Measurements from ENCODE around the gene SH3GL1.
"Not testable (repeated sequence)": the region's sequence is repeated elsewhere in the genome, so short reads cannot be mapped to it uniquely, and the experiment has no call there.

The SH3GL1 gene

DNA sequence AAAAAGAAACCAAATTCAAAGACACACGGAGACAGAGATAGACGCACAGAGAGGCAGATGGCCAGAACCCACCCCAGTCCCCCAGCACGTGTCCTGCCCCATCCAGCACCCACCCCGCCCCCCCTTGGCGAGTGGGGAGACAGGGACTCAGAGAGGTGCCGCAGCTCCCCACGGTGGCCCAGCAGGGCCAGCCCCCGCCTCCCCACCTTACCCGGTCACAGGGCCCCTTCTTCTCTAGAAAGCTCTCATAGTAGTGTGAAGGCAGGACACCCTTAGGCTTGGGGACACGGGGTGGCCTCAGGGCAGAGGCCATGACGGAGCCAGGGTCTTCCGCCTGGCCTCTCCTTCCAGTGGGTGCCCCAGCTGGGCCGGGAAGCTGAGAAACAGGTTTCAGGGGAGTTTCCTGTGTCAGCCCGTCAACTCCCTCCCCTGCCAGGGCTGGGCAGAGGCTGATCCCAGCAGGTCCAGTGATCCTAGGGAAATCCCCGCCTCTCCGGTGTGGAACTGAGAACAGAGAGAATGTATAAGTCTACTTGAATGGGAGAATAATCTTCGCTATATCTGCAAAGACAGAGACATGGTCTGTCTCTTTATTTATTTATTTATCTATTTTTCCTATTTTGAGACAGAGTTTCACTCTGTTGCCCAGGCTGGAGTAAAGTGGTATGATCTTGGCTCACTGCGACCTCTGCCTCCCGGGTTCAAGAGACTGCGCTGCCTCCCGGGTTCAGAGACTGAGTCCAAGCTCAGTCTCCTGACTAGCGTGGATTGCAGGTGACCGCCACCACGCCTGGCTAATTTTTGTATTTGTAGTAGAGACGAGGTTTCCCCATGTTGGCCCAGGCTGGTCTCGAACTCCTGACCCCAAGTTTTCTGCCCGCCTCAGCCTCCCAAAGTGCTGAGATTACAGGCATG is 61.6 kb downstream of the SH3GL1 start, which contains the start of gene STAP2:
Gene STAP2 (minus strand): TSS at position 387 of the 915 bp plus-strand sequence. CDS start 74 bp downstream, at position 313.
- no peak for DNase-seq

DNA sequence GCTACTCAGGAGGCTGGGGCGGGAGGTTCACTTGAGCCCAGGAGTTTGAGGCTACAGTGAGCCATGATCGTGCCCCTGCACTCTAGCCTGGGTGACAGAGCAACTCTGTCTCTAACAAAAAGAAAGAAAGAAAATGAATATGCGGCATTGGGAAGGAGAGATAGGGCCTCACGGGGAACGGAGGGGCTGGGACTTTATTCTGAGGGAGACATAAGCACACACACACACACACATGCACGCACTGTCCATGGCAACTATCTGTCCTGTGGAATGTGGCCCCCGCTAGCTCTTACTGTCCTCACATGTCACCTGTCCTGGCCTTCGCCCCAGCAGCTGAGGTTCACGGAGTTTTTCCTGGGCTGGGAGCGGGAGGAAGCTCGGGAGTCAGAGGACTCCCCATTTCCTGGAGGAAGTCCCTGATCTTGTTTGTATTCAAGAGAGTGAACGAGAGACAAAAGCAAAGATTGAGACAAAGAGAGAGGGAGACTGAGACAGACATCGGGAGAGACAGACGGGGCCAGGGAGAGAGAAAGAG is 62.4 kb downstream of the SH3GL1 start:
- no peak for DNase-seq

GRCh38 chr19:4334929-4335570 is 65.3 kb downstream of the SH3GL1 start:
- DNase-seq: no peak

DNA sequence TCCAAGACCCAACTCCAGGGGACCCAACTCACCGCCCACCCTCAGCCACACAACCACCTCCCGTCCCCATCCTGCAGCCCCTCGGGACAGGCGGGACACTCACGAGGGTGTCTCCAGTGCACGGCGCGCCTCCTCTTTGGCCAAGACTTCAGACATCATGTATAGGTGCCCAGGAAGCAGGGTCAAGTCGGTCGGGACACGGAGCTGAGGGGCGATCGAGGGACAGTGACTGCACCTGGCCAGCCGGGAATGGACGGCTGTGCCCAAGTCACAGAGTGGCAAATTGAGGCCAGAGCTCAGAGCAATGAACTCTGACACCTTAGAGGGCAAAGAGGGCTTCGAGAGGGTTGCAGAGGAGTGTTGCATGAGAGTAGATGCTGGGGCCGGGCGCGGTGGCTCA is 70.5 kb downstream of the SH3GL1 start:
- DNase-seq: no peak

DNA sequence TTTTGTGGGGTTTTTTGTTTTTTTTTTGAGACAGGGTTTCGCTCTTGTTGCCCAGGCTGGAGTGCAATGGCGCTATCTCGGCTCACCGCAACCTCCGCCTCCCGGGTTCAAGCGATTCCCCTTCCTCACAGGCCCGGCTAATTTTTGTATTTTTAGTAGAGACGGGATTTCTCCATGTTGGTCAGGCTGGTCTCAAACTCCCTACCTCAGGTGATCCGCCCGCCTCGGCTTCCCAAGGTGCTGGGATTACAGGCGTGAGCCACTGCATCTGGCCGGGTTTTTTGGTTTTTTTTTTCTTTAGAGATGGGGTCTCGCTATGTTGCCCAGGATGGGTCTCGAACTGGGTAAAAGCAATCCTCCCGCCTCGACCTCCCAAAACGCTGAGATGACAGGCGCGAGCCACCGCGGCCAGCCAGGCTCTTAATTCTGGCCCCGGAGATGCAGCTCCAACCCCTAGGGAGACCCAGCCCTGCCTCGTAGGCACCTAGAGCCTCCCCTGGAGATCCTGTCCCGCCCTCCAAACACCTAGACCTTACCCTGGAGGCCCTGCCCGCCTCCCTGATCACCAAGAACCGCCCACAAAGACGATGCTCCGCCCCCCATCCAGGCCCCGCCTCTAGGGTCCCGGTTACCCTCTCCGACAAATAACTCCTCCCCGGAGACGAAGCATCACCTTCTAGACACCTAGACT is 71.2 kb downstream of the SH3GL1 start:
- not testable (repeated sequence) for DNase-seq

GRCh38 chr19:4328243-4328990 is 71.9 kb downstream of the SH3GL1 start:
- peak; percentile 96 for DNase-seq

DNA sequence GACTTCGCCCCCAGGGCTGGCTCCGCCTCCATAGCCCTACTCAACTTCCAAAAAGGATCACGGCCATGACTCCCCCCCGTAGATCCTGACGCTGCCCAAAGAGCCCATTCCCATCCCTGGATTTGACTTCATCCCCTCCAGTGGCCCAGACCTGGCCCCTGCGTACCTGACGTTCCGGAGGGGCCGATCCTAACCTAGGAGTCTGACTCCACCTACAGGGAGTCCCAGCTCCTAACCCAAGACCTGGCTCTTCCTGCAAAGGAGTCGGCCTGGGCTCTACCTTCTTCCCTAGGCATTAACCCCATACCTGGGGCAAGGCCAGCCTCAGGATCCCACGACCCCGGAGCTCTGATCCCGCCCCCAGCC is 72.5 kb downstream of the SH3GL1 start:
- DNase-seq: no peak

- peak; percentile 53 for DNase-seq
Measured at GRCh38 chr19:4327252-4327876, 73.0 kb downstream of the SH3GL1 start.

DNA sequence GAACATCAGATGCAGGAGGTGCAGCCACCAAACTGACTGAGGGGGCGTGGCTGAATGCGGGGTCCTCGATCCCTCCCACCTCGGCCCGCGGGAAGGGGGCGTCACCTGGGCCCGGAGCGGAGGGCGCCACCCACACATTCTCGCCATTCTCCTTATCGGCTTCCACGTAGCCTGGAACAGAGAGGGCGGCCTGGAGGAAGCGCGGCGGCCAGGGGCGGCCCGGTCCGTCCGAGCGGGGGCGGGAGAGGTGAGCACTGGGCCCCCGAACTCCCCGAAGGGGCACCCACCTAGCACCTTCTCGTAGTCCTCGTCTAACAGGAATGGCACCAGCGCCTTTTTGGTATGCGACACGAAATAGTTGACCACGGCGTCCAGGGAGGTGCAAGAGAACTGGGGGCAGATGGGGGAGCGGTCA is 73.5 kb downstream of the SH3GL1 start:
- no peak for DNase-seq

DNA sequence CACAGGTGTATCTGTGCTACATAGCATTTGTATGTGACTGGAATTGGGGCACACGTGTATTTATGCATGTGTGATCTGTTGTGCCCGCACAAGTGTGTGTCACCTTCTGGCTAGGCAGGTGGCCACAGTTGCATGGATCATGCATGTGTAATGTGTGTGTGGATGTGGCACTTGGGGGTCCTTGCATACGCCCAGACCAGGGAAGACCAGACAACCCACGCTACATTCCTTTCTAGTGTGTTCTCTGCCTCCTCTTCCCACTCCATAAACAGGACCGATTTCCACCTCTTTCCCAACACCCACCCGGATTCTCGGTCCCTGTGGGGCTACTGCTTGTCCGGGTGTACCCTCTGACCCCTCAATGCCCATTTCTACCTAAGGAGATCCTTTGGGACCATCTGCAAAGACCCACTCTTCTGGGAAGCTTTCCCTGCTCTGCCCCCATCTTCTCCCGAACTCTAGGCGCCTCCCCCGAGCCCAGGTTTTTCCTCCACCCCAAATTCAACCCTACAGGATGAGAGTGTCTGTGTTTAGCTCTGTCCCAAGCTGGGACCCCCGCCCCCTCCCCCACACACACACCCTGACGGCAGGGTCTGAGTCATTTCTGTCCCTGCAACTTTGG is 74.0 kb downstream of the SH3GL1 start:
- DNase-seq: no peak

- no peak for DNase-seq
Measured at GRCh38 chr19:4324228-4324627, 76.1 kb downstream of the SH3GL1 start.

DNA sequence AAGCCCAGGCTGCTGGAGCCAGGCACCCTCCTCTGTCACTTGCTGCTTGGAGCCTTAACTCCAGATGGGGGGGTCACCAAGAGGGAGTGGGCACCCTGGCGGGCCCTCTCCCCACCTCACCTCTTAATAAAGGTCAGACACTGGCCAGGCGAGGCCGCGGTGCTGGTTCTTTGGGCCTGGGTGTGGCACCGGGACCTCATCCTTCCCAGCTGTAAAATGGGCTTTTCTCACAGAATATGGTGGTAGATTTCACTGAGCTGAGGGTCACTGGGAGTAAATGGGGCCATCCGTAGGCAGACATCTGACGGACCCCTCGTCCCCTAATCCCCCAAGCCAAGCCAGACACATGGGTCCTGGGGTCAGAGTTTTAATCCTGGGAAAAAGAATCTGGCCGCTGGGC is 76.7 kb downstream of the SH3GL1 start:
- DNase-seq: no peak

DNA sequence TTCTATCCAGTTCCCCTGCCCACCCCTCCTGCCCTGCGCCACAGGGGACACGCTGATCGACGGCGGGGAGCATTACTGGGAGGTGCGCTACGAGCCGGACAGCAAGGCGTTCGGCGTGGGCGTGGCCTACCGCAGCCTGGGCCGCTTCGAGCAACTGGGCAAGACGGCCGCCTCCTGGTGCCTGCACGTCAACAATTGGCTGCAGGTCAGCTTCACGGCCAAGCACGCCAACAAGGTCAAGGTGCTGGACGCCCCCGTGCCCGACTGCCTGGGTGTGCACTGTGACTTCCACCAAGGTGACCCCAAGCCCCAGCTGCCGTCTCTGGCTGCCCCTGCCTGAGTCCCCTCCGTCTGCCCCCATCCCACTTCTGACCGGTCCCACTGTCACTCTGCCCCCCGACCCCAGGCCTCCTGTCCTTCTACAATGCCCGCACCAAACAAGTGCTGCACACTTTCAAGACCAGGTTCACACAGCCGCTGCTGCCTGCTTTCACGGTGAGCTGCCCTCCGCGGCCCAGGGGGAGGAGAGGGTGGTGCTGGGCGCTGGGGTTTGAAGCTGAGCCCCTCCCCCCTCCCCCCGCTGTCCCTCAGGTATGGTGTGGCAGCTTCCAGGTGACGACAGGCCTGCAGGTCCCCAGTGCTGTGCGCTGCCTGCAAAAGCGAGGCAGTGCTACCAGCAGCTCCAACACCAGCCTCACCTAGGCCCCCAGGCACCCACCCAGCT is 77.2 kb downstream of the SH3GL1 start:
- no peak for DNase-seq

GRCh38 chr19:4320419-4320818 is 79.9 kb downstream of the SH3GL1 start:
- no peak for DNase-seq

DNA sequence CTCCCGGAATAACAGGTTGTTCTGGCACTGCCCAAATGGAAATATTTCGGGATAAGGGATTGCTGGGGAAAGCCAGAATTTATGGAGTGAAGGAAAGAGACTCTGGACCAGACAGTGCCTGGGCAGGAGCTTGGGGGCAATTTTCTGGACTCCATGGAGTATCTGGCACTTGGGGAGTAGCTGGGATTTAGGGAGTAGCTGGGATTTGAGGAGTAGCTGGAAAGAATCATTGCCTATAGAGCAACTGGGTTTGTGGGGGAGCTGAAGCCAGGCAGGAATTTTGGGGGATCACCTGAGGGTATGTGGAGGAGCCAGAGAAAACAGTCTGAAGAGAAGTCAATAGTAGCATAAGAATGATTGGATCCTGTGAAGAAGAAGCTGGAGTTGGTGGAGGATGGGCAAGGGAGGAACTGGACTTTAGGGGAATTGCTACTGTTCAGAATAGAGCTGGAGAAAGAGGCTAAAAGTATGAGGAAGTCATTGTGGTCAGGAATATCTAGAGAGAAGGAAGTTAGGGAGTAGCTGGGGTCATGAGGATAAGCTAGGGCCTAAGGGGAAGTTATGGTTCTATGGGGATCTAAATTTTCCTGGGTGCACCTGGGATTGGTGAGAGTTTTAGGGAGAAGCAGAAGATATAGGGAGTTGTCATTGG is 81.2 kb downstream of the SH3GL1 start:
- no peak for DNase-seq

DNA sequence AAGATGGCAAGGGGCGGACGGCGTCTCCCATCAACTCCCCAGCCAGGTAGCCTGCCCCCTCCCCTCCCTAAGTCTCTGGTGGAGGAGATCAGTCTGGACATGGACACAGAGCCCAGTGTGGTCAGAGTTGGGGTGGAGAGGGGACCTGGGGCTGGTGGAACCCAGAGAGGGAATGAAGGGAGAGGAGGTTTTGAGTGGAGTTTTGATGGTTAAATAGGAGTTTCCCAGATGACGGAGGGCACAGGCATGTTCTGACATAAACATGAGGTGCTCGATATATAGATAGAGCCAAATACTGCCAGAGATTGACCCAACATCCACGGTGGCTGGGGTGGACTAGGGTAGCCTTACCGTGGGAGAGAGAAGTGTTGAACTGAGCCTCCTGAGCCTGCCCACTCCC is 81.9 kb downstream of the SH3GL1 start:
- no peak for DNase-seq

DNA sequence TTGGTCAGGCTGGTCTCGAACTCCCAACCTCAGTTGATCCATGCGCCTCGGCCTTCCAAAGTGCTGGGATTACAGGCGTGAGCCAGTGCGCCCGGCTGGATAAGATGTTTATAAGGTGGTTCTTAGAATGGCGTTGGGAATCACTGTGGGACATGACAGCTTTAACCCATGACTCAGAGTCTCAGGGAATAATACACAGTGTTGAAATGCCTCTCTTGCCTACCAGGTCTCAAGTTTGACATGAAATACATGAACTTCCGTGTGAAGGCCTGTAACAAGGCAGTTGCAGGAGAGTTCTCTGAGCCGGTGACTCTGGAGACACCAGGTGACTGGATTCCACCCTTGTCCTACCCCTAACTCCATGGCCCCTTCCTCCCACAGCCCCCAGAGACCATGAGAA is 83.4 kb downstream of the SH3GL1 start:
- no peak for DNase-seq

DNA sequence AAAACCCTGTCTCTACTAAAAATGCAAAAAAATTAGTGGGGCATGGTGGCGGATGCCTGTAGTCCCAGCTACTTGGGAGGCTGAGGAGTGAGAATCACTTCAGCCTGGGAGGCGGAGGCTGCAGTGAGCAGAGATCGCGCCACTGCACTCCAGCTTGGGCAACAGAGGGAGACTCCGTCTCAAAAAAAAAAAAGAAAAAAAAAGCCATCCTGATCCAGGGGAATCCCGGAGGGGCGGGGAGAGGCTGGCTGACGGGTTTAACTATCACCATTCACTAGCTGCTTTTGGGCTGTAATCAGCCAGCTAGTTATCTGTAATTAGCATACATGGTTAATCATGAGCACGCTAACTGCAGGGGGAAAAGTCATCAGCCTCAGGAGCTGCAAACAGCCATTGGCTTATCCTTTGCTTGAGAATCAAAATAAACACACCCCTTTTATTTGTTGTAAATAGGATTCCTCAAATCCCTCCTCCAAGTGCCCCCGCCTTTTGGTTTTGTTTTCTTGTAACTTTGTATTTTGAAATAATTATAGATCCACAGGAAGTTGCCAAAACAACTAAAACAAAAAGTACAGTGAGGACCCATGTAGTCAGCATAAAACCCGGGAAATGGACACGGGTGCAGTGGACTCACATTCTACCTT is 86.4 kb downstream of the SH3GL1 start:
- no peak for DNase-seq
